ENCODE results near the gene UBE4A. TPM values are rescaled to one million over a fixed set of nuclear protein-coding genes. Genes with fewer than 3 reads are reported as not detected.

UBE4A gene
- total and polyA plus RNA-seq, 2 experiments from 2014 or later = 11.8 to 42.2 TPM

DNA sequence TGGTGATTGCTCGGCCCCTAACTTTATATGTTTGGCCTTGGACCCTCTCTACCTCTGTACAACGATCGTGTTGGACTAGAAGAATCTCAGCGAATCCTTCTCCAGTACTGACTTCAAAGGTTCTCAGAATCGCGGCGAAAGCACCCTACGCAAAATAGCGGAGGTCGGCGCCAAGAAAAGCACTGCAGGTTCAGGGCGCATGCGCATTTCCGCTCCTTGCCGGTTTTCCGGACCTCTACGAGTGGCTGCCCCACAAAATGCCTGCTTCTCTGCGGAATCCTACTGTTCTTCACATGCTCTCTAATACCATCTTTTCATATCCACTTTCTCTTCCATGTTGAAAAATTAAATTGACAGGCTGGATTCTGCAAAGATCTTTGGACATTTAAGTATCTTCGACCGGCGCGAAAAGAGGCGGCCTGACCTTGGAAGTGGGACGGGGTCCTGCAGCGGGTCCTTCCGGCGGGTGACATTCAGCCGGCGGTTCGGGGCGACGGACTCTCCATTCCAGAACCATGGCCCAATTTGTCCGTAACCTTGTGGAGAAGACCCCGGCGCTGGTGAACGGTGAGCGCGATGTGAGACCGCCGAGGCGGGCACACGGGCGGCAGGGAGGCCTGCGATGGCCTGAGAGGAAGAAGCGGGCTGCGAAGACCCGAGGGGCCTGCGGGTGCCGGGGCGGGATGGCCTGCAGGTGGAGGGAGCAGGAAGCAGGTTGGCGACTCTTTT lies 41.9 kb downstream of the UBE4A start, which contains the start of gene ATP5MG:
TSS of gene ATP5MG (plus strand) at position 456 of the 729 bp plus-strand sequence. CDS start at position 516, 60 bp downstream.
- Histone ChIP-seq H3K9me2 (ENCODE audit: insufficient read depth) (no peaks in the 10 kb centered on the region), H3K4me3 (peak within 1 kb of the TSS; percentile 89), H3K4me1 (ENCODE audit: insufficient read depth) (no peaks in the 10 kb centered on the region; the same call in 1 of the 2 replicates), H3K27me3 (ENCODE audit: insufficient read depth) (no peaks in the 10 kb centered on the region), H3F3A (replicated peaks; ENCODE audit: low read depth) (0 out of 2 replicates have a peak, but pooled peaks cover 5% of the 10 kb centered on the region), H4K20me1 (replicated peaks; ENCODE audit: insufficient read depth) (peaks cover 19% of the 10 kb centered on the region; the same call in 1 of the 2 replicates), H3K4me2 (peak within 1 kb of the TSS; percentile 76), H3K27ac (ENCODE audit: low read depth) (peak within 1 kb of the TSS; percentile 74), H2AFZ (peak within 1 kb of the TSS; percentile 28; the same call in 1 of the 2 replicates), H3K36me3 (ENCODE audit: insufficient read depth) (no peaks in the 10 kb centered on the region; the same call in 1 of the 2 replicates), H3K79me2 (replicated peaks; ENCODE audit: insufficient read depth) (peaks cover 48% of the 10 kb centered on the region)
- TF ChIP-seq, protein P1, sequence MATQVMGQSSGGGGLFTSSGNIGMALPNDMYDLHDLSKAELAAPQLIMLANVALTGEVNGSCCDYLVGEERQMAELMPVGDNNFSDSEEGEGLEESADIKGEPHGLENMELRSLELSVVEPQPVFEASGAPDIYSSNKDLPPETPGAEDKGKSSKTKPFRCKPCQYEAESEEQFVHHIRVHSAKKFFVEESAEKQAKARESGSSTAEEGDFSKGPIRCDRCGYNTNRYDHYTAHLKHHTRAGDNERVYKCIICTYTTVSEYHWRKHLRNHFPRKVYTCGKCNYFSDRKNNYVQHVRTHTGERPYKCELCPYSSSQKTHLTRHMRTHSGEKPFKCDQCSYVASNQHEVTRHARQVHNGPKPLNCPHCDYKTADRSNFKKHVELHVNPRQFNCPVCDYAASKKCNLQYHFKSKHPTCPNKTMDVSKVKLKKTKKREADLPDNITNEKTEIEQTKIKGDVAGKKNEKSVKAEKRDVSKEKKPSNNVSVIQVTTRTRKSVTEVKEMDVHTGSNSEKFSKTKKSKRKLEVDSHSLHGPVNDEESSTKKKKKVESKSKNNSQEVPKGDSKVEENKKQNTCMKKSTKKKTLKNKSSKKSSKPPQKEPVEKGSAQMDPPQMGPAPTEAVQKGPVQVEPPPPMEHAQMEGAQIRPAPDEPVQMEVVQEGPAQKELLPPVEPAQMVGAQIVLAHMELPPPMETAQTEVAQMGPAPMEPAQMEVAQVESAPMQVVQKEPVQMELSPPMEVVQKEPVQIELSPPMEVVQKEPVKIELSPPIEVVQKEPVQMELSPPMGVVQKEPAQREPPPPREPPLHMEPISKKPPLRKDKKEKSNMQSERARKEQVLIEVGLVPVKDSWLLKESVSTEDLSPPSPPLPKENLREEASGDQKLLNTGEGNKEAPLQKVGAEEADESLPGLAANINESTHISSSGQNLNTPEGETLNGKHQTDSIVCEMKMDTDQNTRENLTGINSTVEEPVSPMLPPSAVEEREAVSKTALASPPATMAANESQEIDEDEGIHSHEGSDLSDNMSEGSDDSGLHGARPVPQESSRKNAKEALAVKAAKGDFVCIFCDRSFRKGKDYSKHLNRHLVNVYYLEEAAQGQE (IDR thresholded peaks at IDR 0.05; ENCODE audit: unreplicated experiment) = no peak
- no peak for TF ChIP-seq STAT1 (IDR thresholded peaks at IDR 0.05; ENCODE audit: unreplicated experiment)
- TF ChIP-seq NANOG (IDR thresholded peaks at IDR 0.05; ENCODE audit: borderline replicate concordance) = no peak
- TF ChIP-seq EZH2phosphoT487 (IDR thresholded peaks at IDR 0.05; ENCODE audit: unreplicated experiment) = no peak
- TF ChIP-seq JUNB (IDR thresholded peaks at IDR 0.05; ENCODE audit: unreplicated experiment) = no peak
- TF ChIP-seq, protein P2, sequence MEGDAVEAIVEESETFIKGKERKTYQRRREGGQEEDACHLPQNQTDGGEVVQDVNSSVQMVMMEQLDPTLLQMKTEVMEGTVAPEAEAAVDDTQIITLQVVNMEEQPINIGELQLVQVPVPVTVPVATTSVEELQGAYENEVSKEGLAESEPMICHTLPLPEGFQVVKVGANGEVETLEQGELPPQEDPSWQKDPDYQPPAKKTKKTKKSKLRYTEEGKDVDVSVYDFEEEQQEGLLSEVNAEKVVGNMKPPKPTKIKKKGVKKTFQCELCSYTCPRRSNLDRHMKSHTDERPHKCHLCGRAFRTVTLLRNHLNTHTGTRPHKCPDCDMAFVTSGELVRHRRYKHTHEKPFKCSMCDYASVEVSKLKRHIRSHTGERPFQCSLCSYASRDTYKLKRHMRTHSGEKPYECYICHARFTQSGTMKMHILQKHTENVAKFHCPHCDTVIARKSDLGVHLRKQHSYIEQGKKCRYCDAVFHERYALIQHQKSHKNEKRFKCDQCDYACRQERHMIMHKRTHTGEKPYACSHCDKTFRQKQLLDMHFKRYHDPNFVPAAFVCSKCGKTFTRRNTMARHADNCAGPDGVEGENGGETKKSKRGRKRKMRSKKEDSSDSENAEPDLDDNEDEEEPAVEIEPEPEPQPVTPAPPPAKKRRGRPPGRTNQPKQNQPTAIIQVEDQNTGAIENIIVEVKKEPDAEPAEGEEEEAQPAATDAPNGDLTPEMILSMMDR (conservative IDR thresholded peaks at IDR 0.05; ENCODE audit: low read depth in 2 of 2) = no peak
- TF ChIP-seq, protein P3, sequence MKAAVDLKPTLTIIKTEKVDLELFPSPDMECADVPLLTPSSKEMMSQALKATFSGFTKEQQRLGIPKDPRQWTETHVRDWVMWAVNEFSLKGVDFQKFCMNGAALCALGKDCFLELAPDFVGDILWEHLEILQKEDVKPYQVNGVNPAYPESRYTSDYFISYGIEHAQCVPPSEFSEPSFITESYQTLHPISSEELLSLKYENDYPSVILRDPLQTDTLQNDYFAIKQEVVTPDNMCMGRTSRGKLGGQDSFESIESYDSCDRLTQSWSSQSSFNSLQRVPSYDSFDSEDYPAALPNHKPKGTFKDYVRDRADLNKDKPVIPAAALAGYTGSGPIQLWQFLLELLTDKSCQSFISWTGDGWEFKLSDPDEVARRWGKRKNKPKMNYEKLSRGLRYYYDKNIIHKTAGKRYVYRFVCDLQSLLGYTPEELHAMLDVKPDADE (IDR thresholded peaks at IDR 0.05) = 0 out of 2 replicates have a peak, but pooled peaks have one; percentile 25
- TF ChIP-seq POLR2AphosphoS5 (IDR thresholded peaks at IDR 0.05; ENCODE audit: low read depth) = peak; percentile 89
- no peak; the same call in 1 of the 2 replicates for TF ChIP-seq CREB1 (CRISPR knock-in tag; IDR thresholded peaks at IDR 0.05; ENCODE audit: low read depth)
- peaks cover 5% of the 10 kb centered on the region for H3K27me3 Mint-ChIP-seq (ENCODE audit: insufficient read depth, low read depth, poor library complexity)
- peak within 1 kb of the TSS; percentile 99 for H3K27ac Mint-ChIP-seq
- peaks cover 13% of the 10 kb centered on the region; the same call in 2 of the 3 replicates for H3K4me1 Mint-ChIP-seq
- DNase-seq (ENCODE audit: low spot score) = peak; percentile 97
- peak within 1 kb of the TSS; percentile 98 for H3K4me3 Mint-ChIP-seq
- H3K9me3 Mint-ChIP-seq = no peaks in the 10 kb centered on the region
- ATAC-seq = peak; percentile 84
- H3K36me3 Mint-ChIP-seq (ENCODE audit: low read depth) = peaks cover 7% of the 10 kb centered on the region
